Measurements from ENCODE around the gene SEMA4D.

DNA sequence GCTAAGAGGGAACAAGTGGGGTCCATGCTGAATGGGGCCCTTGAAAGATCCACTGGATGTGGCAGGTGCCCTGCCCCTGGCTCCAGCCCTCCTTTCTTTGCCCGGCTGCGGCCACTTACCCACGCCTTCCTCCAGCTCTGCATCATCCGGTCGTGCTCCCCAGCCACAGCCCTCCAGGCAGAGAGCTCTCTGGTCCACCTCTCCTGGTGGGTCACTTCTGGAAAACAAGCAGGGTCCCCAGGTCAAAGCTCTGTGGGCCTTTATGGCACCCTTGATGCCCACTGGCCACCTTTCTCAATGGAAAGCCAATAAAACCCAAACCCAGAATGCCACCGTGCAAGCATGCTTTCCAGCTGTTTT is 134.6 kb downstream of the SEMA4D start:
- TF ChIP-seq POLR2A (IDR thresholded peaks at IDR 0.05) (no peak), EP300 (IDR thresholded peaks at IDR 0.05) (no peak)
- TF ChIP-seq, protein P1, sequence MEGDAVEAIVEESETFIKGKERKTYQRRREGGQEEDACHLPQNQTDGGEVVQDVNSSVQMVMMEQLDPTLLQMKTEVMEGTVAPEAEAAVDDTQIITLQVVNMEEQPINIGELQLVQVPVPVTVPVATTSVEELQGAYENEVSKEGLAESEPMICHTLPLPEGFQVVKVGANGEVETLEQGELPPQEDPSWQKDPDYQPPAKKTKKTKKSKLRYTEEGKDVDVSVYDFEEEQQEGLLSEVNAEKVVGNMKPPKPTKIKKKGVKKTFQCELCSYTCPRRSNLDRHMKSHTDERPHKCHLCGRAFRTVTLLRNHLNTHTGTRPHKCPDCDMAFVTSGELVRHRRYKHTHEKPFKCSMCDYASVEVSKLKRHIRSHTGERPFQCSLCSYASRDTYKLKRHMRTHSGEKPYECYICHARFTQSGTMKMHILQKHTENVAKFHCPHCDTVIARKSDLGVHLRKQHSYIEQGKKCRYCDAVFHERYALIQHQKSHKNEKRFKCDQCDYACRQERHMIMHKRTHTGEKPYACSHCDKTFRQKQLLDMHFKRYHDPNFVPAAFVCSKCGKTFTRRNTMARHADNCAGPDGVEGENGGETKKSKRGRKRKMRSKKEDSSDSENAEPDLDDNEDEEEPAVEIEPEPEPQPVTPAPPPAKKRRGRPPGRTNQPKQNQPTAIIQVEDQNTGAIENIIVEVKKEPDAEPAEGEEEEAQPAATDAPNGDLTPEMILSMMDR (IDR thresholded peaks at IDR 0.05), result no peak
